Ectodermal cell (in vitro differentiated cells): ENCODE data around the gene SAFB.

ENCODE experiments used
- H3K27ac ChIP-seq: 2 replicates; pipeline ENCODE4 v1.7.0; 2013; ENCODE audit warnings: mild to moderate bottlenecking, low read depth, low read length; ENCODE audit not compliant: insufficient read depth, poor library complexity, severe bottlenecking
- H3K27me3 ChIP-seq: 2 replicates; pipeline ENCODE4 v1.7.0; 2013; ENCODE audit warnings: mild to moderate bottlenecking, low read length; ENCODE audit not compliant: insufficient read depth, control insufficient read depth, poor library complexity, severe bottlenecking
- H3K36me3 ChIP-seq: one replicate; pipeline ENCODE4 v1.7.0; 2013; ENCODE audit warnings: low read length; ENCODE audit not compliant: control insufficient read depth, insufficient read depth
- H3K4me1 ChIP-seq: one replicate; pipeline ENCODE4 v1.7.0; 2013; ENCODE audit warnings: low read length; ENCODE audit not compliant: control insufficient read depth, insufficient read depth
- H3K4me3 ChIP-seq: 2 replicates; pipeline ENCODE4 v1.7.0; 2013; ENCODE audit warnings: low read depth, low read length, control low read depth; ENCODE audit not compliant: insufficient read depth
- H3K9me3 ChIP-seq: 2 replicates; pipeline ENCODE4 v1.7.0; 2013; ENCODE audit warnings: mild to moderate bottlenecking, low read length, moderate library complexity; ENCODE audit not compliant: control insufficient read depth
- WGBS, 2 experiments: methylation state at CpG; one replicate each; pipeline ENCODE4 v1.1.7; 2013; ENCODE audit warnings: missing lambda C conversion rate in 2 of 2; 5-methylcytosine and 5-hydroxymethylcytosine counted together

SAFB gene

DNA sequence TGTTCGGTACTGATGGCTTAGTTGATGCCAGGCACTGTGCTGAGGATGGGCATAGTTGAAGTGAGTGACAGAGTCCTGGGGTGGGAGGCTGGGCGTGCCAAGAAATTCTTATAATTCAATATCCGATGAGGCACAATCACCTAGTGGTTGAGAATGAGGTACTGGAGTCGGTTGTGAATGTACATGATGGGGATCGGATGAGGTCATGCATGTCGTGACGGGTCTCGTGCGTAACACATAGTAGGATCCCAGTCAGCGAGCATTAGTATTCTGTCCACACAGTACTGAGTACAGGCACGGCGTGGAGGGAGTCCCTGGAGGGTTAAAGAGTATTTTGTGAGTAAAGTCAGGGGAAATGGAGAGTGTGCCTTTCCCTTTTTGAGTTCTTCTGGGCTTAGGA lies 2.8 kb downstream of the SAFB start:
- Histone ChIP-seq H3K9me3 (no peaks in the 10 kb centered on the region), H3K27ac (no peak overlapping the region), H3K27me3 (no peaks in the 10 kb centered on the region), H3K4me1 (peaks cover 27% of the 10 kb centered on the region), H3K36me3 (peaks cover 31% of the 10 kb centered on the region), H3K4me3 (no peak overlapping the region)
- 95 to 97% methylated on average over 12 of the region's 12 CpGs for WGBS, 2 experiments

DNA sequence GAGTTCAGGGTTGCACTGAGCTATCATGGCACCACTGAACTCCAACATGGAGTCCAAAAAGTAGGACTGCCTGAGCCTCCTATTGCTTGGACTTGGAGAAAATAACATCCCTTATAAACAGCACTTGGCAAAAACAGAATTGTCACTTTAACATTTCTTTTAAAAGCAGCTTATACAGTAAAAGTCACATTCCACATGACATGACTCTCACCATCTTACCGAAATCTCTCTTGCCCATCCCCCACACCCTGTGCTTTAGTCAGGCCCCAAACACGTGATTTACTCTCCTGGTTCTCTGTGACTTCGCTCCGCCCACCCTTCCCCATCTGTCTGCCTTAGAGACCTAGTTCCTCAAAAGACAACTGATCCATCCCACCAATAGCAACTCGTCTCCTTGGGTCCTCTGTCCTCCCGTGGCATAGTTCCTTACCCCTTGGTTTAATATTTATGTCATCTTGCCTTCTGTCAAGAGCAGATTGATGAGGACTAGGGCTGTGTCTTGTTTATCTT lies 4.6 kb downstream of the SAFB start:
- WGBS, 2 experiments: 75 to 83% methylated on average over 6 of the region's 6 CpGs
- no peaks in the 10 kb centered on the region for H3K27me3 ChIP-seq
- peaks cover 30% of the 10 kb centered on the region for H3K36me3 ChIP-seq
- peaks cover 24% of the 10 kb centered on the region for H3K4me1 ChIP-seq
- no peak overlapping the region for H3K4me3 ChIP-seq
- no peaks in the 10 kb centered on the region for H3K9me3 ChIP-seq
- no peak overlapping the region for H3K27ac ChIP-seq

- H3K27me3 ChIP-seq: no peaks in the 10 kb centered on the region
- peaks cover 24% of the 10 kb centered on the region for H3K4me1 ChIP-seq
- 97 to 100% methylated on average over 1 of the region's 1 CpG for WGBS, 2 experiments
- no peak overlapping the region for H3K27ac ChIP-seq
- H3K9me3 ChIP-seq: no peaks in the 10 kb centered on the region
- no peak overlapping the region for H3K4me3 ChIP-seq
- peaks cover 30% of the 10 kb centered on the region for H3K36me3 ChIP-seq
These were observed 5.6 kb downstream of the SAFB start for GRCh38 chr19:5628461-5628860.

DNA sequence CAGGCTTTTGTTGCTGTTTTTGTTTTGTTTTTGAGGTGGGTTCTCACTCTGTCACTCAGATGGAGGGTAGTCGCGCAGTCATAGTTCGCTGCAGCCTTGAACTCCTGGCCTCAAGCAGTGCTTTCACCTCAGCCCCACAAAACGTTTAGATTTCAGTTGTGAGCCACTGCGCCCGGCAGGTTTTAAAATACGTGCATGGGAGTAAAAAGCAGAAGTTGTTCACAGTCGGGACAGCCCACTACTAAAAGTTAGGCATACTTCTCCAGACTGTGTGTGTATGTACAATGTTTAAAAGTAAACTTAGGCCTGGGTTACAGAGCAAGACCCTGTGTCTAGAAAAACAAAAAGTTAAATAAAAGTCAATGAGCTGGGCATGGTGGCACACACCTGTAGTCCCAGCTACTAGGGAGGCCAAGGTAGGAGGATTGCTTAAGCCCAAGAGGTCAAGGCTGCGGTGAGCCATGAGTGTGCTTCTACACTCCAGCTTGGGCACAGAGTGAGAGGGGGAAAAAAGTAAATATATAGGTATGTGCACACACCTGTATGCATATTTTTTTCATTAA lies 6.1 kb downstream of the SAFB start:
- Histone ChIP-seq H3K4me1 (peaks cover 24% of the 10 kb centered on the region), H3K4me3 (no peak overlapping the region), H3K27me3 (no peaks in the 10 kb centered on the region), H3K9me3 (no peaks in the 10 kb centered on the region), H3K36me3 (peaks cover 30% of the 10 kb centered on the region), H3K27ac (no peak overlapping the region)
- WGBS, 2 experiments: 94 to 96% methylated on average over 9 of the region's 9 CpGs

- H3K36me3 ChIP-seq: peaks cover 24% of the 10 kb centered on the region
- WGBS, 2 experiments: 96 to 97% methylated on average over 8 to 9 of the region's 9 CpGs
- H3K27me3 ChIP-seq: no peaks in the 10 kb centered on the region
- H3K4me1 ChIP-seq: peaks cover 6% of the 10 kb centered on the region
- H3K4me3 ChIP-seq: no peak overlapping the region
- H3K9me3 ChIP-seq: no peaks in the 10 kb centered on the region
- H3K27ac ChIP-seq: no peak overlapping the region
These were observed 8.8 kb downstream of the SAFB start for GRCh38 chr19:5631567-5632240.

GRCh38 chr19:5632241-5632612 lies 9.3 kb downstream of the SAFB start:
- no peak overlapping the region for H3K27ac ChIP-seq
- no peaks in the 10 kb centered on the region for H3K27me3 ChIP-seq
- H3K4me3 ChIP-seq: no peak overlapping the region
- 95 to 99% methylated on average over 4 of the region's 4 CpGs for whole genome bisulfite sequencing, 2 experiments
- H3K36me3 ChIP-seq: peaks cover 19% of the 10 kb centered on the region
- H3K9me3 ChIP-seq: no peaks in the 10 kb centered on the region
- peaks cover under 1% of the 10 kb centered on the region for H3K4me1 ChIP-seq

GRCh38 chr19:5632657-5633056 lies 9.8 kb downstream of the SAFB start:
- H3K4me3 ChIP-seq: no peak overlapping the region
- WGBS, 2 experiments: 93 to 94% methylated on average over 5 of the region's 5 CpGs
- no peak overlapping the region for H3K27ac ChIP-seq
- H3K36me3 ChIP-seq: peaks cover 15% of the 10 kb centered on the region
- no peaks in the 10 kb centered on the region for H3K4me1 ChIP-seq
- H3K9me3 ChIP-seq: no peaks in the 10 kb centered on the region
- no peaks in the 10 kb centered on the region for H3K27me3 ChIP-seq

DNA sequence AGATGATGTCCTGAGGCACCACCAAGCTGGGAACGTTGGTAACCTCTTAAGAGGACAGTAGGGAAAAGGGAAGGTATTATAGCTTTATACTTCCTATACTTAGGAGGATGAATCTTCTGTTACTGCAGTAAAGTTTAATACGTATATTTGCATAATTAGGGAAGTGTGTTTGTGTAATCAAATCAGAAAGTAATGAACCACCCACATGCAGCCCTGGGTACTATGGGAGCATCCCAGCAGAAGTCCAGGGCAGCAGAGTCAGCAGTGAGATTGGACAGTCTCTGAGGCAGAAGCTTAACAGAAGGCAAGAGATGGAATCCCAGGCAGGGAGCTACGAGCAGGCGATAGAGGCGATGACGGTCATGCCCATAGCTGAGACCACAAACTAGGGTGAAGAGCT lies 12.5 kb downstream of the SAFB start:
- Histone ChIP-seq H3K9me3 (no peaks in the 10 kb centered on the region), H3K27me3 (no peaks in the 10 kb centered on the region), H3K36me3 (no peaks in the 10 kb centered on the region), H3K4me1 (no peaks in the 10 kb centered on the region), H3K4me3 (no peak overlapping the region), H3K27ac (no peak overlapping the region)
- 93 to 94% methylated on average over 6 of the region's 6 CpGs for WGBS, 2 experiments

GRCh38 chr19:5637971-5638370 lies 15.1 kb downstream of the SAFB start:
- Histone ChIP-seq H3K4me1 (no peaks in the 10 kb centered on the region), H3K9me3 (no peaks in the 10 kb centered on the region), H3K36me3 (peaks cover 17% of the 10 kb centered on the region), H3K27ac (no peak overlapping the region), H3K27me3 (no peaks in the 10 kb centered on the region), H3K4me3 (no peak overlapping the region)
- no CpG with 5 or more reads among the region's 1 CpG for WGBS, 2 experiments

DNA sequence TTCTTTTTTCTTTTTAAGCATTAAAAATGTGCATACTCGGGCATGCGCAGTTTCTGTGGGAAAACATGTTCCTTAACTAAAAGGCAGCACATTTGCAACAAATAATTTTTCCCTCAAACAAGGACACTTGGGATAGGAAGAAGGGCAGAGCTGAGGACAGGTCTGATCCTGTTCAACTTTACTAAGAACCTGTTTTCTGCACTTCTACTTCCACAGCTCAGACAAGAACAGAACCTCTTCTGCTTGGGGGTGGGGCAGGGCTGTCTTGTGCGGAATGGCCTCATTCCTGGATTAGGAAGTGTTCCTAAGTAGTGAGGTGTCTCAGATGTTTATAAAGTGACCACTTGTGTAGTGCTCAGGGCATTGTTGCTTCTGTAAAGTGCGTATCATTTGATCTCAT lies 18.3 kb downstream of the SAFB start:
- Histone ChIP-seq H3K36me3 (peaks cover 46% of the 10 kb centered on the region), H3K27me3 (no peaks in the 10 kb centered on the region), H3K4me3 (no peak overlapping the region), H3K4me1 (no peaks in the 10 kb centered on the region), H3K9me3 (no peaks in the 10 kb centered on the region), H3K27ac (no peak overlapping the region)
- WGBS, 2 experiments: 98% methylated on average over 4 of the region's 4 CpGs
